Nephron progenitor cell (in vitro differentiated cells): Measurements from ENCODE around the gene METTL4.

Source experiments
- DNase-seq: peaks from one replicate; pipeline ENCODE4 v3.0.0; 2021
- H3K27ac Mint-ChIP-seq: 2 replicates; pipeline ENCODE4 v1.8.0; 2021; ENCODE audit warnings: mild to moderate bottlenecking, moderate library complexity, mixed read lengths
- H3K27me3 Mint-ChIP-seq: 2 replicates; pipeline ENCODE4 v1.8.0; 2021; ENCODE audit warnings: mild to moderate bottlenecking, low read depth, mixed read lengths; ENCODE audit not compliant: poor library complexity
- H3K36me3 Mint-ChIP-seq: 2 replicates; pipeline ENCODE4 v1.8.0; 2021; ENCODE audit warnings: low read depth, mixed read lengths
- H3K4me1 Mint-ChIP-seq: 2 replicates; pipeline ENCODE4 v1.8.0; 2021; ENCODE audit warnings: mixed read lengths
- H3K4me3 Mint-ChIP-seq: 2 replicates; pipeline ENCODE4 v1.8.0; 2021; ENCODE audit warnings: mild to moderate bottlenecking, moderate library complexity, mixed read lengths
- H3K9me3 Mint-ChIP-seq: 2 replicates; pipeline ENCODE4 v1.8.0; 2021; ENCODE audit warnings: mild to moderate bottlenecking, moderate library complexity, mixed read lengths
- TF ChIP-seq, protein P1 (sequence below): fragments of 200-600 bp; sonication (generic); IDR thresholded peaks from 2 replicates; pipeline ENCODE4 v1.5.0; 2021; ENCODE audit warnings: antibody characterized with exemption

Gene METTL4

DNA sequence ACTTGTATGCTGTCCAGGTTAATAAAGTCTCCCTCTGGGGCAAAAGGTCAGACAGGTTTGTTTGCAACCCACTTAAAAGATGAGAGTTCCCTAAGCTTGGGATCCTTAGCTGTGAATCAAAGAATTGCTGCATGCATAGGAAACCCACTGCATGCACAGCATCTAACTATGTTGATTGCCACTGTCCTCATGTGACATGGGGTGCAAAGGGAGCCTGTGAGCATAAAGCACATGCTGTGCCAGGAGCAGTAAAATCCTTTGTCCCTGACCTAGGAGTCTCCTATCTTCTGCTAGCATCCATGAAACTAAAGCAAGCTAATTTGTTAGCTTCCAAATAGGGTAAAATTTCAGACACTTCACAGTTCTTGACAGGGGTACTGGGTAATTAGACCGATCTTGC lies 13.8 kb downstream of the METTL4 start:
- Mint-ChIP-seq H3K27ac (no peak overlapping the region), H3K9me3 (no peaks in the 10 kb centered on the region), H3K27me3 (no peaks in the 10 kb centered on the region), H3K36me3 (peaks cover 19% of the 10 kb centered on the region), H3K4me3 (no peak overlapping the region), H3K4me1 (peaks cover 27% of the 10 kb centered on the region)
- TF ChIP-seq, protein P1, sequence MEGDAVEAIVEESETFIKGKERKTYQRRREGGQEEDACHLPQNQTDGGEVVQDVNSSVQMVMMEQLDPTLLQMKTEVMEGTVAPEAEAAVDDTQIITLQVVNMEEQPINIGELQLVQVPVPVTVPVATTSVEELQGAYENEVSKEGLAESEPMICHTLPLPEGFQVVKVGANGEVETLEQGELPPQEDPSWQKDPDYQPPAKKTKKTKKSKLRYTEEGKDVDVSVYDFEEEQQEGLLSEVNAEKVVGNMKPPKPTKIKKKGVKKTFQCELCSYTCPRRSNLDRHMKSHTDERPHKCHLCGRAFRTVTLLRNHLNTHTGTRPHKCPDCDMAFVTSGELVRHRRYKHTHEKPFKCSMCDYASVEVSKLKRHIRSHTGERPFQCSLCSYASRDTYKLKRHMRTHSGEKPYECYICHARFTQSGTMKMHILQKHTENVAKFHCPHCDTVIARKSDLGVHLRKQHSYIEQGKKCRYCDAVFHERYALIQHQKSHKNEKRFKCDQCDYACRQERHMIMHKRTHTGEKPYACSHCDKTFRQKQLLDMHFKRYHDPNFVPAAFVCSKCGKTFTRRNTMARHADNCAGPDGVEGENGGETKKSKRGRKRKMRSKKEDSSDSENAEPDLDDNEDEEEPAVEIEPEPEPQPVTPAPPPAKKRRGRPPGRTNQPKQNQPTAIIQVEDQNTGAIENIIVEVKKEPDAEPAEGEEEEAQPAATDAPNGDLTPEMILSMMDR: no peak
- no peak for DNase-seq

DNA sequence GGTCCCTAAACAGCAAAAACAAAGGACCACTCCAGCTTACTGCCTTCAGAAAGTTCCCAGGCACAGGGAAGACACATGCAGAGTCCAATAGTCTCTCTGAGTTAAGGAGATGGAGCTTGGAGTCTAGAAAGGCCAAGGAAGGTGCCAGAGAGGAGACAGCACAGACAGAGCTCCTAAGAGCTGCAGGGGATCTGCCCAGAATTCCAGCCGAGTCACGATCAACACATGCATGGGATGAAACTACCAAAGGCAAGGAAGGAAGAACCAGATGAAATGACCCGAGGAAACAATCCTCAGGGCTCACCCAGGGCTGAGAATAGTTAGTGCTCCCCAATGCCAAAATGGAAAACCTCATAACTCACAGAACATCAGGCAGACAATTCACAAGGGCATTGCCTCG lies 15.4 kb downstream of the METTL4 start:
- H3K9me3 Mint-ChIP-seq: no peaks in the 10 kb centered on the region

DNA sequence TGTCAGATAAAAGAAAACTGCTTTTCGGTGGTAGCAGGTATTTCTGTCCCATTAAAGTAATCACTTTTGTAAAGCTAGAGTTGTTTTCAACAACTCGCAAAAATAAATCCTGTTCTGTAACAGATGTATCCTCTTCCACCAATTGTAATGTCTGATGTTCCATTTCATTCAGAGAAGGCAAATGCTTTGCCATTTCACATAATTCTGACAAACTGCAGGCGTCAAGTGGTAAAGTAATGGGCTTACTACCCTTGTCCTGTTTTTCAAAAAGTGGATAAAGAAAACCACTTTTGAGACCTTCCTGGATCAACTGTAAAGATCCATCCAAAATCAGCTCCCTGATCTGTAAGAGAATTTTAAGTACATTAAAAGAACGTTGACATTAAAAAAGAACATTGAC lies 16.6 kb downstream of the METTL4 start:
- no peak overlapping the region for H3K27ac Mint-ChIP-seq

More for the DNA sequence above, 15.4 kb downstream of the METTL4 start:
- no peaks in the 10 kb centered on the region for H3K27me3 Mint-ChIP-seq
- peak overlapping the region; percentile 6 for H3K4me3 Mint-ChIP-seq
- TF ChIP-seq, protein P1: no peak
- no peak for DNase-seq
- peaks cover 16% of the 10 kb centered on the region for H3K36me3 Mint-ChIP-seq
- peaks cover 27% of the 10 kb centered on the region for H3K4me1 Mint-ChIP-seq
- no peak overlapping the region for H3K27ac Mint-ChIP-seq

DNA sequence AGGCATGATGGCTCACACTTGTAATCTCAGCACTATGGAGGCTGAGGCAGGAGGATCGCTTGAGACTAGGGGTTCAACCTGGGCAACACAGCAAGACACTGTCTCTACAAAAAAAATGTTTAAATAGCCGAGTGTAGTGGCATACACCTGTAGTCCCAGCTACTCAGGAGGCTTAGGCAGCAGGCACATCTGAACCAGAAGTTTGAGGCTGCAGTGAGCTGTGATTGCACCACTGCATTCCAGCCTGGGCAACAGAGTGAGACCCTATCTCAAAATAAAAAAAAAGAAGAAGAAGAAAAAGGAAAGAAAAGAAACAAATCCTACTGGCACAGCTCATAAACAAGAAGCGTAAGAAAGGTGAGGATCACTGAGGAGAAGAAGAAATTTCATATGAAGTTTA lies 19.9 kb downstream of the METTL4 start:
- H3K27ac Mint-ChIP-seq: peak overlapping the region; percentile 66
- H3K36me3 Mint-ChIP-seq: peaks cover 24% of the 10 kb centered on the region
- DNase-seq: no peak
- H3K4me1 Mint-ChIP-seq: peaks cover 9% of the 10 kb centered on the region
- TF ChIP-seq, protein P1: no peak
- H3K9me3 Mint-ChIP-seq: no peaks in the 10 kb centered on the region
- H3K4me3 Mint-ChIP-seq: no peak overlapping the region
- H3K27me3 Mint-ChIP-seq: no peaks in the 10 kb centered on the region

More for the DNA sequence above, 16.6 kb downstream of the METTL4 start:
- Mint-ChIP-seq H3K4me1 (peaks cover 27% of the 10 kb centered on the region), H3K4me3 (no peak overlapping the region), H3K9me3 (no peaks in the 10 kb centered on the region), H3K27me3 (no peaks in the 10 kb centered on the region), H3K36me3 (peaks cover 24% of the 10 kb centered on the region)
- TF ChIP-seq, protein P1: no peak
- no peak for DNase-seq

DNA sequence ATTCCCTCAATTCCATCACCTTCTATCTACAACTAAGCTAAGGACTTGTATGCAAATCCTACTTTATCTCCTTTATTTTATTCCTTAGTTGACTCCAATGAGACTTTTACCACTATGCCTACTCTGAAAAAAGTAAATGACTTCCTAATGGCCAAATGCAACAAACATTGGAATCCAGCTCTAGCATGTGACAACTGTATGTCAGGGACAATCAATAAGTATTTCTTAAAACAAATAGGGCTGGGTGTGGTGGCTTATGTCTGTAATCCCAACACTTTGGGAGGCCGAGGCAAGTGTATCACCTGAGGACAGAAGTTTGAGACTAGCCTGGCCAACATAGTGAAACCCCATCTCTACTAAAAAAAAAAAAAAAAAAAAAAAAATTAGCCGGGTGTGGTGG lies 21.8 kb downstream of the METTL4 start:
- Mint-ChIP-seq H3K36me3 (peaks cover 20% of the 10 kb centered on the region), H3K27me3 (no peaks in the 10 kb centered on the region), H3K9me3 (no peaks in the 10 kb centered on the region), H3K4me1 (no peaks in the 10 kb centered on the region), H3K4me3 (no peak overlapping the region), H3K27ac (no peak overlapping the region)
- DNase-seq: no peak
- TF ChIP-seq, protein P1: no peak

DNA sequence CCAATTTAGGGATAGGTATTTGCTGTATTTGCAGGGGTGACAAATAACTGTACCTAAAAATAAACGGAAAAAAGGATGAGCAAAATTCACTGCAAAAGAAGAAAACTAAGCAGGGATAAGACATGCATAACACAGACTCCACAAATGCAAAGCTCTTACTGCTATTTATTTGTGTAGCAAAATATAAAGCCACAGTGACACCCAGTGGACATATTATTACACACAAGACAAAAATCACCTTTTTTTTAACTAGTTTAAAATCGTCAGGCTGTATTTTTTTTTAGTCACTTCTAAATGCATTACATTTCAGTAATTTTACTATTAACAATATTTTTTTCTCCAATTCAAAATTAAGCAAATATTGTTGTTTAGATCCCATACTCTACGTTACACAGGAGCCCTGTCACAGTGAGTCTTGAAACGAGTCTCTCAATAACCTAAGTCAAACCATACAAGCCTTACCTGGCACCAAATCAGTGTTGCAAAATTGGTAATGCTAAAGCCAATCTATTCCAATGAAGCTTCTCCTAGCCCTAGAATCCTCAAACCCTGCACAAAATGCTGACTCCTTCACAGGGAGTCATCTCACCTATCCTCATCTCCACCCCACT lies 23.7 kb downstream of the METTL4 start:
- TF ChIP-seq, protein P1: peak; percentile 63
- no peaks in the 10 kb centered on the region for H3K9me3 Mint-ChIP-seq
- no peak for DNase-seq
- H3K4me1 Mint-ChIP-seq: peaks cover 8% of the 10 kb centered on the region
- peaks cover 18% of the 10 kb centered on the region for H3K36me3 Mint-ChIP-seq
- H3K4me3 Mint-ChIP-seq: no peak overlapping the region
- H3K27ac Mint-ChIP-seq: no peak overlapping the region
- no peaks in the 10 kb centered on the region for H3K27me3 Mint-ChIP-seq
